Activated CD4-positive, alpha-beta T cell treated with anti-CD3 and anti-CD28 coated beads, Interleukin-2, Interleukin-4, amounts not matched to agents 100 ng/mL and 50 ng/mL, durations not matched to agents 16 hours and 8 hours (primary cell): Measurements from ENCODE around the gene MYCT1.
"Not testable (repeated sequence)": the region's sequence is repeated elsewhere in the genome, so short reads cannot be mapped to it uniquely, and the experiment has no call there.

Experiments
- DNase-seq: peaks from one replicate; pipeline ENCODE4 v3.0.0-alpha.2; 2020; ENCODE audit warnings: low spot score

Gene MYCT1, protein sequence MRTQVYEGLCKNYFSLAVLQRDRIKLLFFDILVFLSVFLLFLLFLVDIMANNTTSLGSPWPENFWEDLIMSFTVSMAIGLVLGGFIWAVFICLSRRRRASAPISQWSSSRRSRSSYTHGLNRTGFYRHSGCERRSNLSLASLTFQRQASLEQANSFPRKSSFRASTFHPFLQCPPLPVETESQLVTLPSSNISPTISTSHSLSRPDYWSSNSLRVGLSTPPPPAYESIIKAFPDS

DNA sequence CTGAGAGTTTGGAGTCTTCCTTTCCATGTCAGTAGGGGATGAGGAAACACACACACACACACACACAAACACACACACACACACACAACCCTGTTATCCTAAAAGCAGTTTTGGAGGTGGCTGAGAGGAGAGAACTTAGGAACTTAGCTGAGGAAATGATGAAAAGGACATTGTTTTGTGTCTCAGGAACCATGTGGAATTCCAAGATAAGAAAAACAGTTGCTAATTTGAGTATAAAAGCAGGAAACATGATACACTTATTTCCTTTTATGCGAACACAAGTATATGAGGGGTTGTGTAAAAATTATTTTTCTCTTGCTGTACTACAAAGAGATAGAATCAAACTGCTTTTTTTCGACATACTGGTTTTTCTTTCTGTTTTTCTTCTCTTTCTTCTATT, at the start of gene MYCT1:
Gene MYCT1 (plus strand): TSS at position 264 of the 400 bp plus-strand sequence. CDS start 6 bp downstream, at position 270.
- no peak for DNase-seq

DNA sequence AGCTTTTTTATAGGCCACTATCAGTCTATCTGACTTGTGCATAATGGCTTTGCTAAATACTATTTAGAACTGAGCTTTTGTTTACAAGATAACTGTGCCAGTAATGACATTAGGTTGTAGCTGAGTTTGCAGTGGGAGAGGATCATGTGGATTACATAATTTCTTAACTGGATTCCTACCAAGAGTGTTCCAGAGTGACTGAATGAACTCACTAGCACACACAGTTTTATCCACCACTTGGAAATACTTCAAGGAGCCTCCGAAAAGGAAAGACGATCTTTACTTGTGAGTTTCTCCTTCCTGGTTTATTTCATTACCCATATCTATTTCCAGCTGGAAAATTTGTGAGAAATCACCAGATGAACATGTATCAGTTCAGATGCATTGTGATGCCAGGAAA, 49.6 kb upstream of the MYCT1 start:
- DNase-seq: no peak

DNA sequence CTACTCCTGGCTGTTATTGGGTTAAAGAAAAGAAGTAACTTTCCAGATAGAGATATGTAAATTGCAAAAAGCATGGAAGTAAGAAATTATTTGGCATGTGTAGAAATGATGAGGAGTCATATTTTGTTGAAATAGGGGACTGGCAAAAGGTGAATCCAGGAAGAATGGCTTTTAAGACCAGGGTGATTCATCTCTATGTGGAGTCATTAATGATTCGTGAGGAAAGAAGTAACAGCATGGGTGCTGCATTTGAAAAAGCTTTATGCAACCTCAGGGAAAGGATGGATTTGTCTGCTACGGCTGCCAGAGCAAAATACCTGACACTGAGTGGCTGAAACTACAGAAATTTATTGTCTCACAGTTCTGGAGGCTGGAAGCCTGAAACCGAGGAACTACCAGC, 45.7 kb upstream of the MYCT1 start:
- DNase-seq: no peak

DNA sequence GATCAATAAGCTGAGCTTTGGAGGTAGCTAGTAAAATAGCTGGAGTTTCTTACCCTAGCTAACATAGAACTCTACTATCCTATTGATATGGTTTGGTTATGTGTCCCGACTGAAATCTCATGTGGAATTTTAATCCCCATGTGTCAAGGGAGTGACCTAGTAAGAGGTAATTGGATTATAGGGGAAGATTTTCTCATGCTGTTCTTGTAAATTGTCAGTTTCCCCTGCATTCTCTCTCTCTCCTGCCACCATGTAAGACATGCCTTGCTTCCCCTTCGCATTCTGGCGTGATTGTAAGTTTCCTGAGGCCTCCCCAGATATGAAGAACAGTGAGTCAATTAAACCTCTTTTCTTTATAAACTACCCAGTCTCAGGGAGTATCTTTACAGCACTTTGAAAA, 35.9 kb upstream of the MYCT1 start:
- no peak for DNase-seq

DNA sequence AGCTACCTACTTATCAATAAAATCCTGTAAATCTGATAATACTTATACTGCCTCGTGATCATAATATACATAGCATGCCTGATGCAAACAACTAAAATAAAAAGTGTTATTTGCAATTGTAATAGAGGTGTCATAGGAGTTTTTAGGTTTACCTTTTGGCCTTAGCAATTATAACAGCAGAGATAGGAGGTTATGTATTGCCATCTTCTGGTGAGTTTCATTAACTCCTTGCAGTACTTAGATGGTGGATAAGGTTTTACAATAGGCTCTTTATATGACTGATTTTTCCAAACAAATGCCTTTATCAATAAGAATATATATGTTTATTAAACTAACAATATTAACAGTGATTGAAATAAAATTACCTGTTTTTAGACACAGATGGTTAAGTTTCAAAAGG, 27.8 kb upstream of the MYCT1 start:
- DNase-seq: no peak

DNA sequence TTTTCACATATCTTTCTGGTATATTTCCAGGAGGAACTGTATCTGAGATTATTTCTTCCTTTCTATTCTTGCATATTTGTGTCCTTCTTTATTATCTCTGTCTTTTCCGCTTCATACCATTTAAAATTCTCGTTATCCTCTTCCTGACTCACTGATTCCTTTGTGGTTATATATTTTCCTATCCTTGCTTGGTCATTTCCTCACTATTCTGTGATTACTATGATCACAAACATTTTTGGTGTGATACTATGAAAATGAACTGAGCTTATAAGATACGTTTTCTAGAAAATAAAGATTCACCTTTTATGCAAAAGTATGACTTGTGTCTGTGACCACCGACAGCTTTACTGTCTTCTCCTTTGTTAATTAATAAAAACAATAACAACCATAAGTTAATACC, 26.5 kb upstream of the MYCT1 start:
- DNase-seq: no peak

DNA sequence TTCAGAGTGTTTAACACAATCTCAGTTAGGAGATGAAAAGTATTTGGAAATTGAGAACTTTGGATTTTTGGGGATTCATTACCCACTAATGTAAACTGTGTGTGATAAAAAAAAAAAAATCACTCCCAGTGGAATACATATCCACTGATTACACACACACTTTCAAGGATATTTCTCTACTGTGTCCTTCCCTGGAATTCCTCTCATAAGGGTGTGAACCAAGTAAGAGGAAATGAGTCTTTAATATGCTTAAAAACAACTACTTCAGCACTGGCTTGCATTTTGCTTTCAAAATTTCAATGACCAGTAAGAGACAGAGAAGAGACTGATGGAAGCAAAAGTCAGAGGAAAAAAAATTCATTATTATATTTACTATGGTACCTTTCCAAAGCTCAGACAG, 24.5 kb upstream of the MYCT1 start:
- no peak for DNase-seq

DNA sequence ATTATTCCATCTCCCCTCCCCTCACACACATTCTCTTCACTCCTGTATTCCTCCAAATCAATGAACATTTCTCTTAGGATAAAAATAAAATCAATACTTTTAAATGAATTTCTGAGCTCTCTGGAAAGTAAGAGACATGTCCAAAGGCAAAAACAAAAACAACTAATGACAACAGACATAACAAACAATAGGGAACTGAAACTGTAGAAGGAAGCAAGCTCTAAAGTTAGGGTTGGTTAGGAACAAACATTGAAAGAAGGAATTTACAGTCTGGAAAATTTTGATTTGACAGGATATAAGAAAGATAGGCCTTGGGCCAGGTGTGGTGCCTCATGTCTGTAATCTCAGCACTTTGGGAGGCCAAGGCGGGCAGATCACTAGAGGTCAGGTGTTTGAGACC, 17.5 kb upstream of the MYCT1 start:
- DNase-seq: no peak

DNA sequence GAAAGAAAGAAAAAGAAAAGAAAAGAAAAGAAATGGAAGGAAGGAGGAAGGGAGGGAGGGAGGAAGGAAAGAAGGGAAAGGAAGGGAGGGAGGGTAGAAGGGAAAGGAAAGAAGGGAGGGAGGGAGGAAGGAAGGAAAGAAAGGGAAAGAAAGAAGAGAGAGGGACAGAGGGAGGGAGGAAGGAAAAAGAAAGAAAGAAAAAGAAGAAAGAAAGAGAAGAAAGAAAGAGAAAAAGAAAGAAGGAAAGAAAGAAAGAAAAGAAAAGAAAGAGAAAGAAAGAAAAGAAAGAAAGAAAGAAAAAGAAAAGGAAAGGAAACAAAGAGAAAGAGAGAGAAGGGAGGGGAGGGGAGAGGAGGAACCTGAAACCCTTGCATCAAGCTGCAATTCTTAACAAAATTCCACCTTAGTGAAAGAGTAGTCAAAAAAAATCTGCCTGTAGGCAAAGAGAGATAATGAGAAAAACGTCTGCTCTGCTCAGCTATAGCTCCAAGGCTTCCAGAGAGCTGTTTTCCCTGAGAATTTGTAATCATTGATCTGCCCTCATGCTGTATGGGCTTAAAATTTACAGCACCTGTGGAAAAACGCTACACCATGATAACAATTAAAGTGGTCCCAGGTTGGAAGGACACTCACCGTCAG, 16.7 kb upstream of the MYCT1 start:
- no peak for DNase-seq

DNA sequence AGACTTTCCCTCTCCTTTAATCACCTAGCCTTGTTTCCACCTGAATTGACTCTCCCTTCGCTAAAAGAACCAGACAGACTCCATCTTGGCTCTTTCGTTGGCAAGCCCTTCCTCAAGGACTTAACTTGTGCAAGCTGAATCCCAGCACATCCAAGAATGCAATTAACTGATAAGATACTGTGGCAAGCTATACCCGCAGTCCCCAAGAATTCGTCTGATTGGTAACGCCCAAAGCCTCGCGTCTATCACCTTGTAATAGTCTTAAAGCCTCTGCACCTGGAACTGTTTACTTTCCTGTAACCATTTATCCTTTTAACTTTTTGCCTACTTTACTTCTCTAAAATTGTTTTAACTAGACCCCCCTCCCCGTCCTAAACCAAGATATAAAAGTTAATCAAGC, 15.6 kb upstream of the MYCT1 start:
- DNase-seq: no peak

DNA sequence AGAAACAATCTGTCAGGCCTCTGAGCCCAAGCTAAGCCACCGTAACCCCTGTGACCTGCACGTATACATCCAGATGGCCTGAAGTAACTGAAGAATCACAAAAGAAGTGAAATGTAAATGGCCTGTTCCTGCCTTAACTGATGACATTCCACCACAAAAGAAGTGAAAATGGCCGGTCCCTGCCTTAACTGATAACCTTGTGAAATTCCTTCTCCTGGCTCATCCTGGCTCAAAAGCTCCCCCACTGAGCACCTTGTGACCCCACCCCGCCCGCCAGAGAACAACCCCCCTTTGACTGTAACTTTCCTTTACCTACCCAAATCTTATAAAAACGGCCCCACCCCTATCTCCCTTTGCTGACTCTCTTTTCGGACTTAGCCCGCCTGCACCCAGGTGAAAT, 14.8 kb upstream of the MYCT1 start:
- not testable (repeated sequence) for DNase-seq

DNA sequence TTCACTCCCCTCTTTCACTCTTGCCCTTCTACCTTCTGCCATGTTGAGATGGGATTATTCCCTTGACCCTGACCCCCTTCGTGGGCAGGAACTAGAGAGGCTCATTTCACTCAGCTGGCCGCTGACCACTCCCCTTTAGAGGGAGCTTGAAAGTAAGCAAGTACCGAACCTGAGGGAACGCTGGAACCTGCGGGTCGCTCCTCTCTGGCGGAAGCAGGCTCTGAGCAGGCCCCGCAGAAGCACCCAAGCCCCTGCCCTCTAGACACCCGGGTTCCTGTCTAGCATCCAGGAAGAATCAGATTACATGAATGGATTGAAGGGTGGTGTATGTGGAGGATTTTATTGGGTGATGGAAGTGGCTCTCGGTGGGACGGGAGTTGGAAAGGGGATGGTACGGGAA, 11.9 kb upstream of the MYCT1 start:
- no peak for DNase-seq

DNA sequence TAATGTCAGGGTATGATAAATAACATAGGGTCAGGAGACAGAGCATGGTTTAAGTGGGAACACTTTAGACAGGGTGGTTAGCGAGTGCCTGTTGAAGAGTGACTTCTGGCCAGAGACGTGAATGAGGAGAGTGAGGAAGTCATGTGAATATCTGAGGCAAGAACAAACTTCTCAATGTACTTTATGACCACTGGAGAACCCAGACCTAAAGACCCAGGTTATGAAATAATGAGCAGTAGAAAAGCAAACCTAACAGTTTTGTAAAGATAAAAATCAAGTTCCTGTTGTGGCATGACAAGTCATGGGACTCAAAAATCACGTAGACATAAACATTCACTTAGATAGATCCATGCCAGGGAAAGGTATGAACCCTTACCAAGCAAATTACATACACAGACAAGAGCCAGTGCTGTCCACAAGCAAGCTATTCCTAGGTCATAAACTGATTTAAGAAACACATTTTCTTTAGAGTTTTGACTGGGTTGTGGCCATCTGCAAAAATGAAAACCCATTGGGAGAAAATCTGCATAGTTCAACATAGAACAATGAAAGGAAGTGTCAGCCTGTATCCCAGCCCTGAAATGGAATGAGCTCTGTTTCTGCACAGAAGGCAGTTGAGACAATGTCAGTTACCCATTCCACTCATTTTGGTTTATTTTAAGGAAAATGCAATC, 2.2 kb upstream of the MYCT1 start:
- no peak for DNase-seq

DNA sequence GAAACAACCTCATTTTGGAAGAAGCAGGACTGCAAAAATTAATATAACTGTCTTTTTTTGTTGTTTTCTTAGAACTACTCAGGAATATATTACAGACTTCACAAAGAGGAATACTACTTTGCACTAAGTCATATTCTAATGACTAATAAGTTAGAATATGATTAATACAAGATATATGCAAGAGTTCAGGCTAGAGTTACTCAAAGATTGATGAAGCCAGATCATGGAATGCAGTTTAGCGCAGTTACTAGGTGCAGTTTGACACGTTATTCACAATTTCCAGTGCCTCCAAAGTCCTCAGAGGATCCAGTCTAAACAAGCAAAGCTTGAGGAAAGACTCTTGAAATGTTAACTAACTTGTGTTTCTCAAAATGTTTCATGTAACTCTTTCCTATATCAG, 1.2 kb upstream of the MYCT1 start:
- no peak for DNase-seq

DNA sequence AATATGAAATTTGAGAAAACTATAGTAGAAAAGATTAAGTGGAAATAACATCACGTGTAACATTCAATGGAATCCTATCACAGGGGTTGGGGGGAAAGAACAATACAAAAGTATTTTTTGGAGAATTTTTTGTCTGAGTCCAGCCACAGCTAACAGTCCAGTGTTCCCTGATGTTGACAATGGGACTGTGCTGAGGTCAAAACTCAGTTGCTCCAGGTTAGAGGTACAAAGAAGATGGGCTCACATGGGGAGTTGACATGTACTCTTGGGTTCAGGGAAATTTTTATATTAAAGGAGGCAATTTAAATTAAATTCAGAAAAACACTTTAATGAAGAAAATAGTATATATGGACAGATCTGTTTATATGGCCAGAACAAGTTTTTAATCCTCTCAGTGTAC, 995 bp downstream of the MYCT1 start:
- no peak for DNase-seq

DNA sequence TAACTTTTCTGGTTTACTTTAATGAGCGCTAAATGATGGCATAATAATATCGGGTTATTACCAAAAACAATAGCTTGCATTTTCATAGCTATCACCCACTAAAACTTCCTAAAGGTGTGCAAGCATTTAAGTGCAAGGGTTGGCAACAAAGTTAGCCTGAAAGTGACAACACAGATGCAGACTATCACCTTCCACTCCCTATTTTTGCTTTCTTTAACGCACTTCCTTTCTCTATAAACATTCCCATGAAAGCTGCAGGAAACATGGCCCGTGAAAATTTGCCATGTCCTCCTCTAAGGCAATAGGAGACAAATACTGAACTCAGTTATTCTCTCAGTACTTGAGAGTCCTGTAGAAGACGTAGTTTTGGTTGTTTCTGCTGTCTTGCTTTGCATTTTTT, 2.7 kb downstream of the MYCT1 start:
- DNase-seq: no peak

DNA sequence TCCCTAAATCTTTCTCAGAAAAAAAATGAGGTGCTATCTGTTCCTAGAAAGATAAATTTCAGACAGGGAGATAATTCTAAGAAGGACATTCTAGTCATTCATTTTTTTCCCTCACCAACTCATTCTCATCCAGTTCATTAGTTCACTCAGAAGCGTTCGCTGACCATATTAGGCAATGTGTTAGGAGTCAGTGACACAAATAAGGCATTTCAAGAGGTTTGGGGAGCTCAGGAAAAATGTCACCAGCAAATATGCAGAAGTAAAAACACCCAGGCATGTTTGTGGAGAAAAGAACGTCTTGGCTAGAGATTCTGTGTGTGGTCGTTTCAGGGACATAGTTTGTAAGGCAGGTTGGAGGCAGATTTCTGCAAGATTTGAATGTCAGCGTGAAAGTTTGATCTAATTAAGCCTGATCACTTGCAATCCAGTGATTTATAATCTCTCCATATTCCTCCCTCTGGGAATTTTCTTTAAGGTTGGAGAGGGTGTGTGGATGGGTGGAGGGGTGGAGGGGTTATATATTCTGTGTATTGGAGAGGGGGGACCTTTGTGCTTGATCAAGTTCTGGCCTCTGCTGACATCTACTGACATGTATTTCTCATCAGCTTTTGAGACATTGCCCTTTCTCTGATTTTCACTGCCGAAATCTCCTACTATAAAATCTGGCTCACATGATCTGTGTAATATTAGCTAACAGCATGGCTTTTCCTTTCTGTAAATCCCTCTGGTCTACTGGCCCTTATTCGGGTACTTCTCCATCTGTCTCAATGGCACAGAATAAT, 3.6 kb downstream of the MYCT1 start:
- no peak for DNase-seq

DNA sequence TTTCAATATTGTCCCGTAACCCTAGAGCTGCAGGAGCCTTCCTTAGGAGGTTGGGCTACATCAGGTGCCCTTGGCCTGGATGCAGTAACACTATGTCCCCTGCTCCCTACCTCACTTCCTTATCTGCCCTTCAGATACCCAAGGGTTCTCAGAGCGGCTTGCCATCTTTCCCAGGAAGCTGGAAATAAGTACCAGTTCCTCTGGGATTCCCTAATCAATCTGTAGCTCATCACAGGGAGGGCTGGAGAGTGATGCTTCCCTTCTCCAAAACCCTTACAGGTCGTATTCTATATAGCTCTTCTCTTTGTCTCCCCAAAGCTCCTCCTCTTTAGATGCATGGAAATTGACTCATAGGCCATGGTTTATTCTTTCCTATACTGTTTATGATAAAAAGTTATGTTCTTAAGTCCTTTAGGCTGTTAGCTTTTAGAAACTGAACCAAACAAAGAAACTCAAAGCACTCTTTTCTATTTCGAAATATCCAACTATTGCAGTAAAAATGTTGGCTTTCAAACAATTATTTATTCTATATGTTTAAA, 4.2 kb downstream of the MYCT1 start:
- DNase-seq: no peak

DNA sequence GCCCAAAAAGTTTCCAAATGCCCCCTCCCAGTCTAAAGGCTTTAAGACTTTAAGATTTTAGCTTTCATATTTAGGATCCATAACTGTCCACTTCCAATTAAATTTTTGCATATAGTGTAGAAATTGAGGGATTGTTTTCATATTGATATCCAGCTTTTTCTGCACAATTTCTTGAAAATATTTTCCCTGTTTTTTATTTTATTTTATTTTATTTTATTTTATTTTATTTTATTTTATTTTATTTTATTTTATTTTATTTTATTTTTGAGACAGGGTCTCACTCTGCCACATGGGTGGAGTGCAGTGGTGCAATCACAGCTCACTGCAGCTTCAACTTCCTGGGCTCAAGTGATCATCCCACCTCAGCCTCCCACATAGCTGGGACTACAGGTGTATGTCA, 6.1 kb downstream of the MYCT1 start:
- DNase-seq: not testable (repeated sequence)

DNA sequence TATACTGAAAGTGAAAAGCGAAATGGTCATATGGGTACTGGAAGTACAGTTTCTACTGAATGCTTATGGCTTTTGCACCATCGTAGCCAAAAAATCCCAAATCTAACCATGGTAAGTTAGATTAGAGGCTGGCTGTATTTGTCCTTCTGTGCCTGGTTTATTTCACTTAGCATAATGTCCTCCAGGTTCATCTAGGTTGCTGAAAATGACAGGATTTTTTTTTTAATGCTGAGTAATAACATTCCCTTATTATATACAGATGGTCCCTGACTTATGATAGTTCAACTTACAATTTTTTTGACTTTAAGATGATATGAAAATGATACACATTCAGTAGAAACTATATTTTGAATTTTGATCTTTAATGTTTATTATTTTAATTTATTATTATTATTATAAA, 7.6 kb downstream of the MYCT1 start:
- no peak for DNase-seq

DNA sequence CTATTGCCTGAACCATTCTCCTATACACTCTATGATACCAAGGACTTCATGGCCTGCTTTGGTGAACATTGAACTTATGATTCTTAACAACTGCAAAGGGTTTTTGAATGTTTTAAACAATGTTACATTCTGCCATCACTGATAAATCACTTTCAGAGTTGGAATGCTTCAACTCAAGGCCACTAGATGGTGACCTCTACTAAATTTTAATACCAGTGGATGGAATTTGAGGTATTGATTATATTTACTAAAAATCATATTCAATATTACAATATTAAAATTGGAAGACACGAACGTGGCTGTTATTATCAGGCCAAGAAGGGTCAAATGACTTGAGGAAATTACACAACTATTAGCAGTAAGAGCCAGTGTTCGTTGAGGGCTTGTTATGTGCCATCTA, 18.6 kb downstream of the MYCT1 start:
- no peak for DNase-seq

DNA sequence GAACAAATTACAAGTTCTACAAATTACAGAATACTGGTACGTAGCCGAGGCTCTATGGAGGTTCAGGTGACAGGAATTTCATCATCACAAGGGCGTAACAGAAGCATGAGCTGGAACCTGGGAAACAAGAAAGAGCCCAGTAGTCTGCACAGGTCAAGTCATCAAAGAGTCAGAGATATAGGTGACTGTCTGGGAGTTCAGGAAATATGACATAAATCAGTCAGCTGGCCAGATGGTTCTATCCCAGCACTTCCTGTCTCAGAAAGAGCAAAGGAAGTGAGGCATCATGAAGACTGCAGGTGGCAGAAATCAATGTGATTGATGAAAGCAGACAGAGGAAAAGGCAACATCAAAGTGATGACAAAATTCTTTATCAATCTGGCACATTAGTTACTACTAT, 23.3 kb downstream of the MYCT1 start:
- DNase-seq: no peak

DNA sequence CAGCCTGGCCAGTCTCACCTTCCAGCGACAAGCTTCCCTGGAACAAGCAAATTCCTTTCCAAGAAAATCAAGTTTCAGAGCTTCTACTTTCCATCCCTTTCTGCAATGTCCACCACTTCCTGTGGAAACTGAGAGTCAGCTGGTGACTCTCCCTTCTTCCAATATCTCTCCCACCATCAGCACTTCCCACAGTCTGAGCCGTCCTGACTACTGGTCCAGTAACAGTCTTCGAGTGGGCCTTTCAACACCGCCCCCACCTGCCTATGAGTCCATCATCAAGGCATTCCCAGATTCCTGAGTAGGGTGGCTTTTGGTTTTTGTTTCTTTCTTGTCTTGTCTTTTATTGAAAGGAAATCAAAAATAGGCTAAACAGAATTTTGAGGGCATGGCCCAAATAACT, 24.3 kb downstream of the MYCT1 start:
- DNase-seq: no peak
